A549 (cell line): Measurements from ENCODE around the gene GSDMA. TPM values are rescaled to one million over a fixed set of nuclear protein-coding genes. Genes with fewer than 3 reads are reported as not detected.
"Not testable (repeated sequence)": the region's sequence is repeated elsewhere in the genome, so short reads cannot be mapped to it uniquely, and the experiment has no call there.

Experiments used
- ATAC-seq, 2 experiments: fragments of 200-7000 bp in 1 of 2; fragments of >200 bp in 1 of 2; cut with Nextera tagmentation in 1 of 2; cut with Tn5 transposase in 1 of 2; 3 replicates each; pipeline versions ENCODE4 v1.8.0 to v1.9.1; 2018 to 2020; ENCODE audit warnings: mild to moderate bottlenecking in 1 of 2, moderate library complexity in 1 of 2
- CTCF ChIA-PET: fragments of 300-600 bp; sonication (Branson Sonifier 250); formaldehyde crosslinking; extraction: SDS; loops from one replicate; lab custom pipeline; 2021; ENCODE audit warnings: antibody characterized with exemption, inconsistent platforms; lab: Yijun Ruan, JAX
- POLR2A ChIA-PET: fragments of 350-600 bp; formaldehyde crosslinking; extraction: SDS; loops from one replicate; lab custom pipeline; 2021; ENCODE audit warnings: antibody characterized with exemption, inconsistent platforms; lab: Yijun Ruan, JAX
- DNase-seq, 2 experiments: peaks; one replicate each; pipeline versions ENCODE4 v3.0.0 to v3.0.0-alpha.2; 2011 to 2016; ENCODE audit warnings: low read depth in 1 of 2, low spot score in 1 of 2
- FAIRE-seq: peaks from 2 replicates; lab custom pipeline; 2011; peaks lifted over from hg19 to GRCh38; lab: Jason Lieb, UNC
- H3K27ac ChIP-seq, 2 experiments: fragments of >200 bp; sonication (Bioruptor Twin); formaldehyde crosslinking; 3 replicates each; pipeline ENCODE4 v1.5.1; 2016 to 2017
- H3K4me1 ChIP-seq: fragments of >200 bp; sonication (Bioruptor Twin); formaldehyde crosslinking; 3 replicates; pipeline ENCODE4 v1.6.1; 2016
- H3K4me2 ChIP-seq: fragments of >200 bp; sonication (Bioruptor Twin); formaldehyde crosslinking; 3 replicates; pipeline ENCODE4 v1.6.1; 2016
- H3K4me3 ChIP-seq: fragments of >200 bp; sonication (Bioruptor Twin); formaldehyde crosslinking; 3 replicates; pipeline ENCODE4 v1.5.1; 2016
- H3K9me3 ChIP-seq: fragments of >200 bp; sonication (Bioruptor Twin); formaldehyde crosslinking; 3 replicates; pipeline ENCODE4 v1.6.1; 2016
- CHD2 ChIP-seq: fragments of 150-350 bp; IDR thresholded peaks from 2 replicates; pipeline ENCODE4 v1.6.1; 2014; ENCODE audit warnings: low read length; ENCODE audit not compliant: partially characterized antibody
- CTCF ChIP-seq: fragments of >200 bp; sonication (Bioruptor Twin); formaldehyde crosslinking; IDR thresholded peaks from 3 replicates; pipeline ENCODE4 v1.5.1; 2016
- E2F6 ChIP-seq: IDR thresholded peaks from 2 replicates; pipeline ENCODE4 v1.6.1; 2012; ENCODE audit warnings: low read depth, borderline replicate concordance
- ESRRA ChIP-seq: fragments of 150-350 bp; IDR thresholded peaks from 2 replicates; pipeline ENCODE4 v1.6.1; 2014; ENCODE audit warnings: mild to moderate bottlenecking, low read length, borderline replicate concordance
- HDAC2 ChIP-seq: fragments of 200-600 bp; sonication (generic); IDR thresholded peaks from 2 replicates; pipeline ENCODE4 v1.6.1; 2016
- HES2 ChIP-seq: fragments of >200 bp; sonication (Bioruptor Twin); formaldehyde crosslinking; IDR thresholded peaks from 2 replicates; pipeline ENCODE4 v1.6.1; 2016
- KDM1A ChIP-seq: fragments of 200-600 bp; sonication (generic); IDR thresholded peaks from 2 replicates; pipeline ENCODE4 v1.6.1; 2016; ENCODE audit warnings: low read depth, mild to moderate bottlenecking
- KDM5A ChIP-seq: fragments of 200-600 bp; sonication (generic); IDR thresholded peaks from 2 replicates; pipeline ENCODE4 v1.6.1; 2016; ENCODE audit warnings: antibody characterized with exemption, mild to moderate bottlenecking
- RCOR1 ChIP-seq: fragments of 150-350 bp; IDR thresholded peaks from 2 replicates; pipeline ENCODE4 v1.6.1; 2014; ENCODE audit warnings: antibody characterized with exemption, low read length, low read depth
- TFCP2L1 ChIP-seq: fragments of 250-450 bp; sonication (Bioruptor Pico); IDR thresholded peaks from 2 replicates; pipeline ENCODE4 v1.5.0; 2021; ENCODE audit warnings: mild to moderate bottlenecking
- ZC3H11A ChIP-seq: fragments of 450-650 bp; IDR thresholded peaks from 2 replicates; pipeline ENCODE4 v1.6.1; 2014; ENCODE audit warnings: antibody characterized with exemption, mild to moderate bottlenecking
- ZSCAN20 ChIP-seq: fragments of 250-450 bp; sonication (Bioruptor Pico); IDR thresholded peaks from 2 replicates; pipeline ENCODE4 v1.8.0; 2022; ENCODE audit warnings: mild to moderate bottlenecking, moderate library complexity
- WGBS: methylation state at CpG from one replicate; pipeline ENCODE4 v1.1.6; 2017; ENCODE audit errors: missing lambda C conversion rate; 5-methylcytosine and 5-hydroxymethylcytosine counted together
- polyA plus RNA-seq, 4 experiments: library from polyadenylated mRNA; depleted of rRNA in 3 of 4; stranded (reverse); fragments of >200 nt; fragmentation: RNase III in 1 of 4; extraction: RNeasy Plus Mini Kit Qiagen cat#74134 plus additional on column Dnase treatment in 1 of 4; gene quantifications; 2 replicates in 3 of 4; 3 replicates in 1 of 4; pipeline ENCODE4 v1.2.3, GENCODE V29; 2011 to 2017

The GSDMA gene
- polyA plus RNA-seq, 2 of the 4 experiments (the other 2 are of a cell fraction) = not detected

- DNase-seq = no peak
These were observed 16.1 kb upstream of the GSDMA start for GRCh38 chr17:39946551-39947330.

GRCh38 chr17:39948489-39948828, 14.3 kb upstream of the GSDMA start:
- ATAC-seq, FAIRE-seq, H3K27ac ChIP-seq, H3K9me3 ChIP-seq, H3K4me2 ChIP-seq, H3K4me3 ChIP-seq, DNase-seq, H3K4me1 ChIP-seq, POLR2A ChIA-PET: not testable (repeated sequence)
- CTCF ChIA-PET = interaction anchor here (2.4 to 5.4 kb wide), 2 partner anchors 9 to 10 kb away, joined by 10 to 43 read pairs; no protein-coding TSS in a partner anchor
- 89% methylated on average over 5 of the region's 5 CpGs for WGBS

More at GRCh38 chr17:39946551-39947330, 16.1 kb upstream of the GSDMA start:
- no peak overlapping the region for H3K4me3 ChIP-seq
- ATAC-seq = peak in 1 of 2 experiments; percentile 14; a peak in 2 of 6 replicates
- no peak for FAIRE-seq
- H3K27ac ChIP-seq = no peak overlapping the region
- WGBS = 77% methylated on average over 13 of the region's 15 CpGs
- CTCF ChIA-PET = interaction anchor here (0.8 to 5.4 kb wide), 7 partner anchors 7 to 55 kb away, joined by 3 to 43 read pairs (median 4); partner anchors contain the start of gene PSMD3
- peaks cover 4% of the 10 kb centered on the region; the same call in 1 of the 3 replicates for H3K4me1 ChIP-seq
- H3K9me3 ChIP-seq = no peaks in the 10 kb centered on the region
- no peak for TF ChIP-seq ZSCAN20 (CRISPR knock-in tag)
- no peak for TF ChIP-seq CHD2
- TF ChIP-seq HDAC2 = no peak
- no peak for TF ChIP-seq ZC3H11A
- no peak overlapping the region for H3K4me2 ChIP-seq
- POLR2A ChIA-PET = no interaction called here

- DNase-seq (peak in 1 of 2 experiments; percentile 36), ATAC-seq (no peak), FAIRE-seq (no peak)
- POLR2A ChIA-PET = no interaction called here
- no peak overlapping the region for H3K27ac ChIP-seq
- no peaks in the 10 kb centered on the region for H3K9me3 ChIP-seq
- 47% methylated on average over 2 of the region's 2 CpGs for WGBS
- TF ChIP-seq RCOR1 (no peak), ZC3H11A (no peak), CTCF (no peak), ESRRA (no peak), E2F6 (no peak), KDM5A (no peak)
- TF ChIP-seq, all 56 proteins: peak for 0
- no peak overlapping the region for H3K4me3 ChIP-seq
- H3K4me1 ChIP-seq = peaks cover 10% of the 10 kb centered on the region
- H3K4me2 ChIP-seq = no peak overlapping the region
- CTCF ChIA-PET = interaction anchor here (1.6 to 5.4 kb wide), 4 partner anchors 9 to 327 kb away, joined by 3 to 43 read pairs (median 6); partner anchors contain the start of gene CSF3
These were observed 13.8 kb upstream of the GSDMA start for GRCh38 chr17:39949028-39949427.

- no peak for FAIRE-seq
- Histone ChIP-seq H3K4me2 (no peak overlapping the region), H3K27ac (no peak overlapping the region), H3K4me3 (no peak overlapping the region), H3K4me1 (peaks cover 10% of the 10 kb centered on the region), H3K9me3 (no peaks in the 10 kb centered on the region)
- ATAC-seq = no peak
- TF ChIP-seq CTCF = no peak
- TF ChIP-seq TFCP2L1 = no peak
- no peak for TF ChIP-seq KDM1A
- TF ChIP-seq HES2 = no peak
- WGBS = 76% methylated on average over 5 of the region's 5 CpGs
- DNase-seq = no peak
- CTCF ChIA-PET = interaction anchor here (0.6 to 5.4 kb wide), 3 partner anchors 11 to 431 kb away, joined by 3 to 43 read pairs (median 11); partner anchors contain the start of gene PSMD3
- POLR2A ChIA-PET = no interaction called here
These were observed 11.9 kb upstream of the GSDMA start for GRCh38 chr17:39950871-39951348.
